Fibroblast of pulmonary artery (primary cell): ENCODE results near the gene YY1AP1.
"Not testable (repeated sequence)": the region's sequence is repeated elsewhere in the genome, so short reads cannot be mapped to it uniquely, and the experiment has no call there.

Experiments used
- DNase-seq: peaks from one replicate; pipeline ENCODE4 v3.0.0-alpha.2; 2010; ENCODE audit warnings: low read depth
- H3K4me3 ChIP-seq: replicated peaks from 2 replicates; pipeline ENCODE4 v1.5.1; 2011; ENCODE audit warnings: low read depth, mild to moderate bottlenecking, control low read depth, low read length, moderate library complexity
- TF ChIP-seq, protein P1 (sequence below): IDR thresholded peaks from 2 replicates; pipeline ENCODE4 v1.5.1; 2011; ENCODE audit warnings: mild to moderate bottlenecking, control low read depth, low read length, inconsistent platforms; ENCODE audit errors: missing control alignments

Gene YY1AP1

DNA sequence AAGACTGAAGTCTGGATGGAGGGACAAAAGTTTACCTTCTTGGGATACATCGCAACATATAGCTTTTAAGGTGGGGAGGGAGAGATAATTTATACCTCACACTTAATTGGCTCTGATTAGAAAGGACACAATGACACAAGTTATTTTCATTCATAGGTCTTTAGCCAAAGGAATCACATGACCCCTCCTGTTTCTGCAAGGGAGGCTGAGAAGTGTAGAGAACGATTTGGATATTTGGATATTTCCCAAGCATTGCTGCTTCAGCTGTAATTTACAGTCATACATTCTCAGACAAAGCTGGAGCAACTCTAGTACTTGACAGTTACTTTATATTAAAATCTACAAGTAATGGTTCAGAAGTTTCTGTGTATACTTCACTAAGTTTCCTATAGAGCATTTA is 24.5 kb upstream of the YY1AP1 start:
- DNase-seq = no peak
- H3K4me3 ChIP-seq = no peak overlapping the region
- TF ChIP-seq, protein P1, sequence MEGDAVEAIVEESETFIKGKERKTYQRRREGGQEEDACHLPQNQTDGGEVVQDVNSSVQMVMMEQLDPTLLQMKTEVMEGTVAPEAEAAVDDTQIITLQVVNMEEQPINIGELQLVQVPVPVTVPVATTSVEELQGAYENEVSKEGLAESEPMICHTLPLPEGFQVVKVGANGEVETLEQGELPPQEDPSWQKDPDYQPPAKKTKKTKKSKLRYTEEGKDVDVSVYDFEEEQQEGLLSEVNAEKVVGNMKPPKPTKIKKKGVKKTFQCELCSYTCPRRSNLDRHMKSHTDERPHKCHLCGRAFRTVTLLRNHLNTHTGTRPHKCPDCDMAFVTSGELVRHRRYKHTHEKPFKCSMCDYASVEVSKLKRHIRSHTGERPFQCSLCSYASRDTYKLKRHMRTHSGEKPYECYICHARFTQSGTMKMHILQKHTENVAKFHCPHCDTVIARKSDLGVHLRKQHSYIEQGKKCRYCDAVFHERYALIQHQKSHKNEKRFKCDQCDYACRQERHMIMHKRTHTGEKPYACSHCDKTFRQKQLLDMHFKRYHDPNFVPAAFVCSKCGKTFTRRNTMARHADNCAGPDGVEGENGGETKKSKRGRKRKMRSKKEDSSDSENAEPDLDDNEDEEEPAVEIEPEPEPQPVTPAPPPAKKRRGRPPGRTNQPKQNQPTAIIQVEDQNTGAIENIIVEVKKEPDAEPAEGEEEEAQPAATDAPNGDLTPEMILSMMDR = no peak

DNA sequence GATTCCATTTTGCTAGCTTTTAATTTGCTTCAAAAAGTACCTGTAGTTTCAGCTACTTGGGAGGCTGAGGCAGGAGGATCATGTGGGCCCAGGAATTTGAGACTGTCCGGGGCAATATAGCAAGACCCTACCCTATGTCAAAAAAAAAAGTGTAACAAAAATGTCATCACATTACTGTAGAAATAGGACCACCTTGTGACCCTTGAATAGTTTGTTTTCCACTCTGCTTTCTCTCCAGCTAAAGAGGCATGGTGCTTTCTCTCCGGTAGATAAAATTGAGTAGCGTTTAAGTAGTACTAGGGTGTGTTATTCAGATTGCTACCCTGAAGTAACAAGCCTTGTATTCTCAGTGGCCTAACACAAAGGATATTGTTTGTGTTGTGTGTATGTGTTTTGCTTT is 24.1 kb upstream of the YY1AP1 start:
- TF ChIP-seq, protein P1 = peak; percentile 16
- DNase-seq = not testable (repeated sequence)

DNA sequence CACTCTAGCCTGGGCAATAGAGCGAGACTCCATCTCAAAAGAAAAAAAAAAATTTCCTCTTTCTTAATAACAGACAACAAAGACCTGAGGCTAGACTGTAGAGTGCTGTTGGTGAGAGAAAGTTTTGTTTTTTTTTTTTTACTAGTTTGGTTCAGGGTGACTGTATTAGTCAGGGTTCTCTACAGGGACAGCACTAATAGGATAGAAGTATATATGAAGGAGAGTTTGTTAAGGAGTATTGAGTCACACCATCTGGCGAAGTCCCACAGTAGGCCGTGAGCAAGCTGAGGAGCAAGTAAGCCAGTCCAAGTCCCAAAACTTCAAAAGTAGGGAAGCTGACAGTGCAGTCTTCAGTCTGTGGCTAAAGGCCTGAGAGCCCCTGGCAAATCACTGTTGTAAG is 22.9 kb upstream of the YY1AP1 start:
- not testable (repeated sequence) for H3K4me3 ChIP-seq, DNase-seq

More for the DNA sequence above, 24.1 kb upstream of the YY1AP1 start:
- not testable (repeated sequence) for H3K4me3 ChIP-seq

- no peak for DNase-seq
- TF ChIP-seq, protein P1 = no peak
- H3K4me3 ChIP-seq = no peak overlapping the region
Observed at GRCh38 chr1:155709391-155709790, 20.8 kb upstream of the YY1AP1 start.

- peak; percentile 48 for DNase-seq
- no peak overlapping the region for H3K4me3 ChIP-seq
- TF ChIP-seq, protein P1 = no peak
Observed at GRCh38 chr1:155706139-155706538, 17.6 kb upstream of the YY1AP1 start.

DNA sequence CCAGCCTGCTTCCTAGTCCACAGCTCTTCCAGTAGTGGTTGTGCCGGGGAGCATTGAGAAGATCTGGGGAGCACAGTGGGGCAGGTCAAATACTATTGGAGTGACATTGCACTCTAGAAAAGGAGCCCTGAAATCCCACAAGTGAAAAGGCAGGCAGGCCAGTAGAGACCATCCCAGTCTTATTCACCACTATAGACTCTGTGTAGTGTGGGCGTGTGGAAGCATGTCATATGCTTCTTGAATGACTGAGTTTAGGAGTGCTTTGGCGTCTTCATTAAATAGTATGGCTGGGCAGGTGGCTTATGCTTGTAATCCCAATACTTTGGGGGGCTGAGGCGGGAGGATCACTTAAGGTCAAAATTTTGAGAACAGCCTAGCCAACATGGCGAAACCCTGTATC is 15.8 kb upstream of the YY1AP1 start:
- H3K4me3 ChIP-seq, DNase-seq: not testable (repeated sequence)

DNA sequence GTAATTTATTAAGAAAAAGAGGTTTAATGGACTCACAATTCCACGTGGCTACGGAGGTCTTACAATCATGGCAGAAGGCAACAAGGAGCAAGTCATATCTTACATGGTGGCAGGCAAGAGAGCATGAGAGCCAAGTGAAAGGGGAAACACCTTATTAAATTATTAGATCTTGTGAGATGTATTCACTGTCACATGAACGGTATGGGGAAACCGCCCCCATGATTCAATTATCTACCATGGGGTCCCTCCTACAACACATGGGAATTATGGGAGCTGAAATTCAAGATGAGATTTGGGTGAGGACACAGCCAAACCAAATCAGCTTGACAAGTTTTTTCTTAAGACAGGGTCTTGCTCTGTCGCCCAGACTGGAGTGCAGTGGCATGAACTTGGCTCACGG is 14.6 kb upstream of the YY1AP1 start:
- H3K4me3 ChIP-seq = no peak overlapping the region
- DNase-seq = no peak
- TF ChIP-seq, protein P1 = no peak

DNA sequence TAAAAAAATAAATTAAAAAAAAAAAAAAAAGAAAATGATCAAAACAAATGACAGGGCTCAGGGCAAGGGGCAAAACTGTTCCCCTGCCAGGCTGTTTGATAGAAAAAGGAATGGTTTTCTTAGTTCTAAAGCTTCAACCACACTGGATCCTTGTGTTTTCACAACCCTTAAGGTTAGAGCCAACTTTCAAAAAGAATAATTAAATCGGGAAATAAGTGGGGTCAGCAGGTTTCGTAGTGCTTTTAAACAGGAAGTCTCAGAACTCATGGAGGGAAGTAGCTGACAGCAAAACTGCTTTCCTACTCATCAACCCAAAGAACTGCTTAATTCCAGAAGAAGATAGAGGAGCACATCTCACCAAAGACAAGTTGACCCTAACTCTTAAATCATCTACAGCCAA is 13.1 kb upstream of the YY1AP1 start:
- DNase-seq, H3K4me3 ChIP-seq: not testable (repeated sequence)

DNA sequence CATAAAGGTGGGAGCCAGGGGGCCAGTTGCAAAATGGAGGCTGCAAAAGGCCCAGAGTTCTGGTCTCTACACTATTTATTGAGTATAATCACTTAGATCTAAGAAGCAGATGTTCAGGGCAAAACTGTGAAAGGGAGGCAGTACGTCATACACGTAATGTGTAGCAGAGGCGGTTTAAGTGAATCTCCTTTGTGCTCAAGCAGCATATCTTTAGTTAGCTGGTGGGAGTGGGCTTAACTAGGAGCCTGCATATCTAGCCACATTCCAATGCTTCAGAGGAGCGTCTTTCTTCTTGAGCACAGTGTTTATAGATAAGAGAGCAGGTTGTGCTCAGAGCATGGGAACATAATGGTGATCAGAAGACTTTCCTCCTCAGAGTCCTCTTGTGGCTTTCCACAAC is 10.5 kb upstream of the YY1AP1 start:
- DNase-seq, H3K4me3 ChIP-seq: not testable (repeated sequence)
